K562 treated with DMSO at 1 percent for 12 hours (cell line): ENCODE data around the gene TRIM25. TPM values are rescaled to one million over a fixed set of nuclear protein-coding genes. Genes with fewer than 3 reads are reported as not detected.

ENCODE experiments used
- total RNA-seq: library from RNA; unstranded; fragments of 300-600 nt; gene quantifications from 2 replicates; pipeline ENCODE4 v1.2.3, GENCODE V29; 2022; ENCODE audit not compliant: insufficient read depth

The TRIM25 gene, protein sequence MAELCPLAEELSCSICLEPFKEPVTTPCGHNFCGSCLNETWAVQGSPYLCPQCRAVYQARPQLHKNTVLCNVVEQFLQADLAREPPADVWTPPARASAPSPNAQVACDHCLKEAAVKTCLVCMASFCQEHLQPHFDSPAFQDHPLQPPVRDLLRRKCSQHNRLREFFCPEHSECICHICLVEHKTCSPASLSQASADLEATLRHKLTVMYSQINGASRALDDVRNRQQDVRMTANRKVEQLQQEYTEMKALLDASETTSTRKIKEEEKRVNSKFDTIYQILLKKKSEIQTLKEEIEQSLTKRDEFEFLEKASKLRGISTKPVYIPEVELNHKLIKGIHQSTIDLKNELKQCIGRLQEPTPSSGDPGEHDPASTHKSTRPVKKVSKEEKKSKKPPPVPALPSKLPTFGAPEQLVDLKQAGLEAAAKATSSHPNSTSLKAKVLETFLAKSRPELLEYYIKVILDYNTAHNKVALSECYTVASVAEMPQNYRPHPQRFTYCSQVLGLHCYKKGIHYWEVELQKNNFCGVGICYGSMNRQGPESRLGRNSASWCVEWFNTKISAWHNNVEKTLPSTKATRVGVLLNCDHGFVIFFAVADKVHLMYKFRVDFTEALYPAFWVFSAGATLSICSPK
- 18.6 and 68.5 TPM in 2 replicates for total RNA-seq

DNA sequence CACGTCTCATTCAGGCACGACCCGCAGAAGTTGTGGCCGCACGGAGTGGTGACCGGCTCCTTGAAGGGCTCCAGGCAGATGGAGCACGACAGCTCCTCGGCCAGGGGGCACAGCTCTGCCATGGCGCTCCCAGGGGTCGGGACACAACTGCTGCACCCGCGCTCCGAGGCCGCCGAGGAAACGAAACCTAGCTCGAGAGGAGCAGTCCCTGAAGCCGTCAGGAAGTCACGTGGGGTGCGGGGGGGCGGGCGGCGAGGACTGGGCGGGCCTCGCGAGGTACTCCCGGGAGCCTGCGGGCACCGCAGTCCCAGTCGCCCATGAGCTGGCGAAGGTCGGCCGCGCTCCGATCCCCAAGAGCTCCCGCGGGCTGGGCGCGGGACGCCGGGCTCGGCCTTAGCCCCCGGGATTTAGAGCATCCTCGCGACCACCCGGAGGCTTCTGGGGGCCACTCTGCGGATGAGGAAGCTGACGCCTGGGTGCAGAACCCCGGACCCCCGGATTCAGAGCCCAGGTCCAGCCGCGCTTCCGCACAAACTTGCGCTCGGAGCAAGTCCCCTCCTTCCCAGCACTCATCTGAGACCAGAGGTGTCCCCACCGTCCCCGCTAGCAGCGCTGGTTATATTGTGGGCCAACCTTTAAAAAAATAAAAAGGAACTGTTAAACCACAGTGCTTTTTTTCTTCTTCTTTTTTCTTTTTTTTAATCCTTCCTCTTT is at the start of gene TRIM25:
TSS of gene TRIM25 (minus strand) at position 183 of the 714 bp plus-strand sequence. CDS start at position 122, 61 bp downstream.

DNA sequence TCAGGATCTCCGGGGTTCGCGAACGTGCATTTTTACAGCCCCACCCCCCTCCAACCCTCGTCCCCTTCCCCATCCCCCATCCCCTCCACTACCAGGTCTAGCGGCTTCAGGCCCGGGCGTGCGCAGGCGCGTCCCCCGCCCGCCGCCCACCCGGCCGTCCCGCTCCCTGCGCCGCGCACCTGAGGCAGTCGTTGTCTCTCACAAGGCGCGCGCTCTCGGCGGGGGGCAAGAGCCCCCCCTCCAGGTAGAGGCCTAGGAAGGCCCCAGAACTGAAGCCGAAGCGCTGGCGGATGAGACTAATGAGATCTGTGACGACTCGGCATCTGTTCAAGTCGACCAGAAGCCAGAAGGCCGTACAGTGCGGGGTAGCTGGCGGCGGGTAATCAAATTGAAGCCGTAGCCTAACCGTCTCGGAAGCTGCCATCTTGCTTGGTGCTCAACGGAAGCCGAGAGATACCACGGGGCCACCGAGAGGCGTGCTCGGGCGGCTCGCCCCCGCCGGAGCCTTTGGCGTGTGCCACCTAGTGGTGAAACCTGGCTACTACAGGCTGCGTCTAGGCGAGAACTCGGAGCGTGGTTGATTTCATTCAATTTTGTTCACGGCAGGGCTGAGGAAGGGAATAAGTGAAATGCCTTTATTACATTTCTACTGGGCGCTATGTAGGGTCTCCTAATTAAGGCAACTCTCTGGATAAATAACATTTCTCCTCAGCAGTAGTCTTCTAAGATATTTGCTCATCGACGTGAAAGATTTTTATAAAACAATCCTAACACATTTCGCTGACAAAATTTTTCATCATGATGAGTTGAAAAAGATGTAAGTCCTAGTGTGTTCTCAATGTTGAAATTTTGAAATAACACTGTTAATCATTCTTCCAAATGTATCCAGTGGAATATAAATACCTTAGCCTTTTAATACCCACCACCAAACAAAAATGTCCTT is 47.0 kb upstream of the TRIM25 start, which contains the start of gene COIL:
TSS of gene COIL (minus strand) at position 455 of the 943 bp plus-strand sequence. CDS start at position 424, 31 bp downstream.

Other genes with a start within 250 kb of the TRIM25 start
- 0.42 TPM in 1 of 2 replicates, not detected in the other for gene C17orf67, start 80.1 kb downstream of the TRIM25 start, total RNA-seq
- 1.5 and 3.2 TPM in 2 replicates for gene DGKE, start 79.9 kb downstream of the TRIM25 start, total RNA-seq
- 11.7 and 24.2 TPM in 2 replicates for gene COIL, start 47.0 kb upstream of the TRIM25 start, total RNA-seq
- 24.2 and 36.1 TPM in 2 replicates for gene SCPEP1, start 64.1 kb upstream of the TRIM25 start, total RNA-seq
- 18.9 and 24.0 TPM in 2 replicates for gene AKAP1, start 171.2 kb upstream of the TRIM25 start, total RNA-seq